IMR-90 (cell line): ENCODE results near the gene CASKIN1.
"Not testable (repeated sequence)": the region's sequence is repeated elsewhere in the genome, so short reads cannot be mapped to it uniquely, and the experiment has no call there.

Experiments used
- BHLHE40 ChIP-seq: fragments of 150-350 bp; IDR thresholded peaks from 2 replicates; pipeline ENCODE4 v1.6.1; 2016; ENCODE audit warnings: mild to moderate bottlenecking, low read depth, low read length
- CTCF ChIP-seq: conservative IDR thresholded peaks from 2 replicates; pipeline ENCODE4 v1.5.1; 2012; ENCODE audit warnings: mild to moderate bottlenecking, low read depth, low read length, improper control_type of control experiment
- RCOR1 ChIP-seq: IDR thresholded peaks from 2 replicates; pipeline ENCODE4 v1.6.1; 2012; ENCODE audit warnings: mild to moderate bottlenecking, low read length, improper control_type of control experiment; ENCODE audit not compliant: insufficient replicate concordance

- not testable (repeated sequence) for TF ChIP-seq CTCF, BHLHE40, RCOR1
These were observed 66.4 kb downstream of the CASKIN1 start for GRCh38 chr16:2129890-2130447.
